GM19238 (cell line): ENCODE measurements around the gene UNC13A.
"Not testable (repeated sequence)": the region's sequence is repeated elsewhere in the genome, so short reads cannot be mapped to it uniquely, and the experiment has no call there.

Source experiments
- DNase-seq: peaks from one replicate; pipeline ENCODE4 v3.0.0; 2011; ENCODE audit warnings: low spot score; ENCODE audit not compliant: insufficient read length

The UNC13A gene

DNA sequence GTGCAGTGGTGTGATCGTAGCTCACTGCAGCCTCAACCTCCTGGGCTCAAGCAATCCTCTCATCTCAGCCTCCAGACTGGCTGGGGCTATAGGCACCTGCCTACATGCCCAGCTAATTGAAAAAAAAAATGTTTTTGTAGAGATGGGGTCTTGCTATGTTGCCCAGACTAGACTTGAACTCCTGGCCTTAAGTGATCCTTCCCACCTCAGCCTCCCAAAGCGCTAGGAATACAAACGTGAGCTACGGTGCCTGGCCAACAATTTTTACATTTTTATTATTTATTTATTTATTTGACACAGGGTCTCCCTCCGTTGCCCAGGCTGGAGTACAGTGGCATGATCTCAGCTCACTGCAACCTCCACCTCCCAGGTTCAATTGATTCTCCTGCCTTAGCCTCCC is 117.9 kb downstream of the UNC13A start:
- DNase-seq, result not testable (repeated sequence)

GRCh38 chr19:17567940-17568339 is 120.2 kb downstream of the UNC13A start:
- no peak for DNase-seq

DNA sequence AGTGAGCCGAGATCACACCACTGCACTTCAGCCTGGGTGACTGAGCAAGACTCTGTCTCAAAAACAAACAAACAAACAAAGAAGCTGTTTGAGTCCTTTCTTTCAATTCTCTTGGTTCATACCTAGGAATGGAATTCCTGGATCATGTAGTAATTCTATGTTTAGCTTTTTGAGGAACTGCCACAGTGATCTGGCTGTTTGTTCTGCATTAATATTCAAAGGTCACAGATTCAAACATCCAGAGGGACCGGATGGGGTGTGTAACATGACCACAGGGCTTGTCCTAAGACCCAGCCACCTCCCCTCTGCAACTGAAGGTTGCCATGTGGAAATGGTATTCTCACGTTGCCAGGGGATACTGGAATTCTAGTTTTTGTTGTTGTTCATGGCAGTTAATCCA is 122.5 kb downstream of the UNC13A start:
- no peak for DNase-seq

DNA sequence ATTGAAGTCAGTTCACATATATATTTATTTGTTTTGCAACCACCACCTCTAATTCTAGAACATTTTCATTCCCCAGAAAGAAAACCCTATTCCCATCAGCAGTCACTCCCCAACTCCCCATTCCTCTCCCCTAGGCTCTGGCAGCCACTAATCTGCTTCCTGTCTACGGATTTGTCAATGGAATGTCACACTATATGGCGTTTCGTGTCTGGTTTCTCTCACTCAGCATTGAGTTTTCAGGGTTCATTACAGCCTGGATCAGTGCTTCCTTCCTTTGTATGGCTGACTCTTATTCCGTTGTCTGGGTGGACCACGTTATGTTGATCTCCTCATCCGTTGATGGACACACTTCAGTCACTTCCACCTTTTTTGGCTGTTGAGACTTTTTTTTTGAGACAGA is 123.4 kb downstream of the UNC13A start:
- no peak for DNase-seq

- no peak for DNase-seq
Measured at GRCh38 chr19:17562561-17562960, 125.6 kb downstream of the UNC13A start.

DNA sequence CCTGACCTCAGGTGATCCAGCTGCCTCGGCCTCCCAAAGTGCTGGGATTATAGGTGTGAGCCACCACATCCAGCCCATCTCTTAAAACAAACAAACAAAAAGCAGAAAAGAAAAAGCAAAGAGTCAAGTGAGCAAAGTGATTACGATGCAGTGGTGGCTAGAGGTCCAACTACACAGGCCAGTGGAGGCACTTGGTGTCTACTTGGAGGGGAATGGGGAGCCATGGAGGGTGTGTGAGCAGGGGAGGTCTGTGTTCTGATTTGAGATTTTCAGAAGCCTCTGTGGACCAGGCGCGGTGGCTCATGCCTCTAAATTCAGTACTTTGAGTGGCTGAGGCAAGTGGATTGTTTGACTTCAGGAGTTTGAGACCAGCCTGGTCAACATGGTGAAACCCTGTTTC is 126.1 kb downstream of the UNC13A start:
- DNase-seq, result no peak

DNA sequence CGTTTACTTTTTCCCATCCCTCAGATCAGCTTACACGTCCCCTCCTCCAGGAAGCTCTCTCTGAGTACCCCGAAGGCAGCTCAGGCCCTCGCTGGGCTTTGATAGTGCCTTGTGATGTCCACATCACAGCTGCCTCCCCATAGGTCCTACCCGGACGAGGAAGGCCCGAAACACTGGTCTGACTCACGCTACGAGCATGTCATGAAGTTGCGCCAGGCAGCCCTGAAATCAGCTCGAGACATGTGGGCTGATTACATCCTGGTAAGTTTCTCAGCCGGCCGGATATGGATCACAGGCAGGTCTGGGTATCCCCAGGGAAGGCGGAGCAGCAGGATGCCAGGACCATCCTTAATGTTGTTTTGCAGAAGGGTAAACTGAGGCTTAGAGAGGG is 128.0 kb downstream of the UNC13A start:
- DNase-seq, result no peak

DNA sequence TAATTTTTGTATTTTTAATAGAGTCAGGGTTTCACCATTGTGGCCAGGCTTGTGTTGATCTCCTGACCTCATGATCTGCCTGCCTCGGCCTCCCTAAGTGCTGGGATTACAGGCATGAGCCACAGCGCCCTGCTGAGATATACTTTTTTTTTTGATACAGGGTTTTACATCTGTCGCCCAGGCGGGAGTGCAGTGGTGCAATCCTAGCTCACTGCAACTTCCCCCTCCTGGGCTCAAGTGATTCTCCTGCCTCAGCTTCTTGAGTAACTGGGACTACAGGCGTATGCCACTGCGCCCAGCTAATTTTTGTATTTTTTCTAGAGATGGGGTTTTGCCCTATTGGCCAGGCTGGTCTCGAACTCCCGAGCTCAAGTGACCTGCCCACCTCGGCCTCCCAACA is 130.7 kb downstream of the UNC13A start:
- no peak for DNase-seq

DNA sequence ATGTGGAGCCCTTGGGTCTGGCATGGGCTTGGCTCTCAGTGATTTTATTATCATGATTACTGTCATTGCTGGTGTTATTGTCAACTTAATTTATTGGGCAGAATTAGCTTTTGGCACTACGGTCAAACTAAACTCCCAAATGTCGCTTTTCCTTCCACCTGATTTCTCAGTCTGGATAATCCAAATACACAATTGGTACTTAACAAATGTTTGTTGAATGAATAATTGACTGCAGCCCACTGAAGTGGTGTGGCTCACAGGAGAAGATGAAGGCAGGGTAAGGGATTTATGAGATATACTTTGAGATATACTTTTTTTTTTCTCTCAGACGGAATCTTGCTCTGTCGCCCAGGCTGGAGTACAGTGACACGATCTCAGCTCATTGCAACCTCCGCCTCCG is 131.2 kb downstream of the UNC13A start:
- no peak for DNase-seq

GRCh38 chr19:17555929-17556813 is 132.0 kb downstream of the UNC13A start:
- DNase-seq, result no peak

DNA sequence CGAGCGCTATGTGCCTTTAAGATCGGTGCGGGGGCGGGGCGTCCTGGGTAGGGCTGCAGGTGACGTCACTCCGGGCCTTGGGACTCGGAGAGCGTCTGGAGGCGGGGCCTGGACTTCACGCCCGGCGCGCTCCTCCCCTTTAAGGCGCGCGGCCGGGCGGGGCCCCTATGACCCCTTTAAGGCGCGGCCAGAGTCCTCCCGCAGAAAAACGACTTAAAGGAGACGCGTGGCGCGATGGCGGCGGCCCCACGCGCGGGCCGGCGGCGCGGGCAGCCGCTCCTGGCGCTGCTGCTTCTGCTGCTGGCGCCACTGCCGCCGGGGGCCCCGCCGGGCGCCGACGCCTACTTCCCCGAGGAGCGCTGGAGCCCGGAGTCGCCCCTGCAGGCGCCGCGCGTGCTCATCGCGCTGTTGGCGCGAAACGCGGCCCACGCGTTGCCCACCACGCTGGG is 132.7 kb downstream of the UNC13A start, which contains the start of gene COLGALT1:
Gene COLGALT1 (plus strand): TSS at position 170 of the 449 bp plus-strand sequence. CDS start 65 bp downstream, at position 235.
- peak; percentile 98 for DNase-seq

- DNase-seq, result no peak
Measured at GRCh38 chr19:17554968-17555479, 133.1 kb downstream of the UNC13A start.

DNA sequence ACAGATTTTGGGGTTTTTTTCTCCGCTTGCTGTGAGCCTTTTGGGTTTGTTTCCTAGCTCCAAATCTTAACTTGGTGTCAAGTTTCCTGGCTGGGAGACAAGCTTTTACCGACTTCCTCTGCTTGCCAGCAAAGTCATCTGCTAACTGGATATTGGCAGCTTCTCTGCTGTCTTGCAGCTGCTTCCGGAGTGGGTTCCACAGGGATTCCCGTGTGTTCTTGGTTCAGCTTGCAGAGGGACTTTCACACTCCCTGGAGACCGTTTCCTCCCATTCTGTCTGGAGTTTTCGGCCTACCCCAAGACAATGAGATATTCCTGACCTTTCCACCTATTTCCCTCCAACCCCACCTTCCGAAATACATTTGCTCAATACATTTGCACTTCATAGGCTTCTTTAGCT is 134.9 kb downstream of the UNC13A start:
- no peak for DNase-seq

GRCh38 chr19:17552735-17553134 is 135.4 kb downstream of the UNC13A start:
- DNase-seq, result not testable (repeated sequence)
